Stimulated activated CD8-positive, alpha-beta memory T cell treated with anti-CD3 and anti-CD28 coated beads, Interleukin-15, amount 100 ng/mL, for 1 hour (primary cell): ENCODE measurements around the gene ITPR1.
"Not testable (repeated sequence)": the region's sequence is repeated elsewhere in the genome, so short reads cannot be mapped to it uniquely, and the experiment has no call there.

Source experiments
- DNase-seq: peaks from one replicate; pipeline ENCODE4 v3.0.0-alpha.2; 2020; ENCODE audit warnings: low read depth

The ITPR1 gene

GRCh38 chr3:4571690-4572334 lies 78.7 kb downstream of the ITPR1 start:
- no peak for DNase-seq

- DNase-seq = no peak
Observed at GRCh38 chr3:4573153-4573552, 80.0 kb downstream of the ITPR1 start.

DNA sequence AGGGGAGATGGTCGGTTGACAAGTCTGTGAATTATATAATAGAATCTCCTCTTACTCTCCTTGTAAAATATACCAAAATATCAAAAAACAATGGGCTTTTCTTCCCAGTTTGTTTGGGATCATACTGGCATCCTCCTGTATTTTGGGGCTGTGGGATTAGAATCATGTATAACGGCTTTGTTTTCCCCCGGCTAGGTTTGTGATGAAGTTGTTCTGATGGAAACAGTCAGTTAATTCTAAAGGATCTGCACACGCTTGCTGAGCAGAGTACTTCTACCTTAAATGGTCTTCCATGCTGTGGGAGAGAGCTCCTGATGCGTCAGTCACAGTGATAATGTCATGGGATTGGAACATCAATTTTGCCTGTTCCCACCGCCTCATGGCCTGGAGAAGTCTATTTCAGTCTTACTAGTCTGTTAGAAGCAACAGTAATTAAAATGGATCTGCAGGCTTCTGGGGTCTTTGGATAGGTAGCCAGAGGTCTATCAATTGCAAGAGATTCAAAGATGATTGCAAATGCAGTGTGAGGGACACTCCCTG lies 81.3 kb downstream of the ITPR1 start:
- no peak for DNase-seq

DNA sequence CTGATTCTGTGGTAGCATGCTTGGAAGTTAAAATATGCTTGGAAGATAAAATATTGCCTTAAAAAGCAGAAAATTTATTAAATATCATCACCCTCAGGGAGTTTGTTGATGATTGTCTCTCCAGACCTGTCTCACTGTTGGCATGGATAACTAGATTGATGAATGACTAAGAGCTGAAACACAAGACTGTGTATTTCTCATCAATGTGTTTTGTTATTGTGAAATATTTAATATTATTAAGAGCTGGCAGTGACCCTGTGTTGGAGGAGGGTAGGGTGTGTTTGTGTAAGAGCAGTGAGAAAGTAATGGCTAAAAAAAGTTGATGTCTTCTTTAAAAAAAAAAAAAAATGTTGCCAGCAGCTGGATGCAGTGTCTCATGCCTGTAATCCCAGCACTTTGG lies 82.2 kb downstream of the ITPR1 start:
- no peak for DNase-seq

GRCh38 chr3:4577721-4578120 lies 84.6 kb downstream of the ITPR1 start:
- DNase-seq = no peak

DNA sequence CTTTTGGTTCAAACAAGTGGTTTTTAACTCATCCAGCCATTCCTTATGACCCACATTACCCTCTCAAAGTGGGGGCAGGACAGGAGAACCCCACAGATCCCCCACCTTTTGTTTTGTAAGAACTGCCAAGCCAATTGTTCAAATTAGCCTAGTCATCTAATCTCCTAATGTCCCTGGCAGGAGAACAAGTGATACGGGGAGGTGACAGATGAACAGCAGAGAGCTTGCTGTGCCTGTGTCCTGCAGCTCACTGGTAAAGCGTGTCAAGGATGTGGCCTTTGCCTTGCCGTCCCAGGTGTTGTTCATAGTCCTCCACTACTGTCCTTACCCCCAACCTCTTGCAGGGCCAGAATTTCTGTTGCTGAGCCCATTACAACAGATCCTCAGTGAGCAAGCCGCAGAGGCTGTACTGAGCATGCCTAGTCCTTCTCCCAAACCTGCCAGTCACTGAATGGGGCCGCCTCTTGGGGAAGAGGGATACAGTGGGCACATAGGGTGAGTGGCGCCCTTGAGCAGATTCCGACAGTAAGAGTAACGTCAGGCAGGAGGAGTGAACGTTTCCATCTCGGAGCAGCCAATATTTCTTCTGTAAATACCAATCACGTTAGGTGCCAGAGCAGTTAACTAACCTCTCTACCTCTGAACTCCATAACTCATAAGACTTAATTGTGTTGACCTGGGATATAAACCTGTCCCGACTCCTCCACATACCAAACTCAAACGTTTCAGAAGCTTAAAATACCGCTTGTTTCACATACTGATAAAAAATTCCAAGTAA lies 87.4 kb downstream of the ITPR1 start:
- DNase-seq = no peak

DNA sequence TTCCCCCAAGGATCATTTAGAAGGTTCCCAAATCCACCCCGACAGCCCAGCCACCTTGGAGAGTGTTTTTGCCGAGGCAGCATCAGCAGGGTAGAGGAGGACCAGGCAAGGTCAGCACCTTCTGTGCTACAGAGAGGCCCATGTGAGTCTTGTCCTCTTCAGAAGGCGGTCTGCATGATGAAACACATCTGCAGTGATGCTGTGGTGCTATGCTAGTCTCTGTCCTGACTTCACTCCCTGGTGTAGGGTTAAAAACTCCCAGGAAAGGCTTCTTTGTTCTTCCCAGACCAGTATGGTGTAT lies 87.9 kb downstream of the ITPR1 start:
- no peak for DNase-seq

- DNase-seq = no peak
Observed at GRCh38 chr3:4581498-4581897, 88.3 kb downstream of the ITPR1 start.

GRCh38 chr3:4581920-4582611 lies 88.9 kb downstream of the ITPR1 start:
- no peak for DNase-seq

DNA sequence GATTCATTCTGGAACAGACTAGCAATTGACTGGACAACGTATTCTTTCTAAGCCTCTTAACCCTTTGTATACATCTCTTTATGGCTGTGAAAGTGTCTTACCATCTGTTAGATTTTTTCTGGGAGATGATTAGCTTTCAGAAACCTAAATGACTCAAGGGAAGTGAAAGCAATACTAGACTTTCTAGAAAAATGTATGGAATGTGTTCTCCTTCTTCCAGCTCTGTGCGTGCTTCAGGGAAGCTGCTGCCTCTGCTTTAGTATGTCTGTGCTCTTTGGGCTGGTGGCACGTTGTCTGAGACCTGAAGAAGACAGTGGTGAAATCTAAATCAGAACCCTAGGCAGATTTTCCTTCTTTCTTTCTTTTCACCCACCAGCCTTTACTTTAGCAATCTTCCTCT lies 89.5 kb downstream of the ITPR1 start:
- no peak for DNase-seq

GRCh38 chr3:4583416-4583815 lies 90.3 kb downstream of the ITPR1 start:
- DNase-seq = no peak

DNA sequence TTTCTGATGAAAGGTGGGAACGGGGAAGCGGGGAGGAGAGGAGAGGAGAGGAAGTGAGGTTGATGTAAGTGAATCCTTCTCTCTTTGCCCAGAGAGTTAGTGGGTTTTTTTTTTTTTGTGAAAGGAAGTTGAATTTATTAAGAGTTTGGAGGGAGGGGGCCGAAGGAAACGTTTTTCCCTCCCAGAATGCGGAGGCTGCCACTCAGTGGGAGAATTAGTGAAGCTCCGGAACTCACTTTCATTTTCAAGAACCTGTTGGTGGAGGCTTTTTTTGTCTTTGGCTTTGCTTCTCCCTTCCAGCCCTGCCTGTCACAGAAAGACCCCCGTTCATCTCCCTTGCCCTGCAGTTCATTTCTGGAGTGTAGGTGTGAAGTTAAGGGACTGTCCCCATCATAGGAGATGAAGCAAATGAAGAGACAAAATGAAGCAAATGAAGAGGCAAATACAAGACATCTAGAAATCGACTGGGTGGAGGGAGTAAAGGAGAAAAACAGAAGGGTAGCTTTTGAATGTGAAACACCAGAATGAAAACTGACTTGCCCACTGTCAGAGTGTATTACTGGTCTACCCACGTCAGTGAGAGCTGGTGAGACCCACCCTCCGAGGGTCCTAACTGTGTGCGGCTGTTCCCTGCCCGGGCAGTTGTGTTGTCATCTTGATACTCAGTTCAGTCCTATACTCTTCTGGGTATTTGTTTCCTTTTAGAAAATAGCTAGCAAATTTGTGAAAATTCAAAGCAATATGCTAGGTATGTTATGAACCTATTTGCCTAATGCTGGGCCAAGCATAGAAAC lies 91.5 kb downstream of the ITPR1 start:
- DNase-seq = no peak

DNA sequence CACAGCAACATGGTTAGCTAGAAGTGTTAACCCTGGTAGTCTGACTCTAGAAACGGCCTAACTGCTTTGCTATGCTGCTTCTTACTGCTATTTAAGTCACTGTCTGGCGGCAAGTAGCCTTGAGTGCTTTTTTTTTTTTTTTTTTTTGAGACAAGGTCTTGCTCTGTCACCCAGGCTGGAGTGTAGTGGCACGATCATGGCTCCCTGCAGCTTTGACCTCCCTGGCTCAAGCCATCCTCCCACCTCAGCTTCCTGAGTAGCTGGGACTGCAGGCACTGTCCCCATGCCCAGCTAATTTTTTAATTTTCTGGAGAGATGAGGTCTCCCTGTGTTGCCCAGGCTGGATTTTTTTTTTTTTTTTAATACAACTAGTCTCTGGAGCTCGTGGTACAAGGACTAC lies 93.2 kb downstream of the ITPR1 start:
- no peak for DNase-seq

GRCh38 chr3:4587061-4587837 lies 94.1 kb downstream of the ITPR1 start:
- DNase-seq = no peak

- no peak for DNase-seq
Observed at GRCh38 chr3:4587838-4588105, 94.6 kb downstream of the ITPR1 start.

DNA sequence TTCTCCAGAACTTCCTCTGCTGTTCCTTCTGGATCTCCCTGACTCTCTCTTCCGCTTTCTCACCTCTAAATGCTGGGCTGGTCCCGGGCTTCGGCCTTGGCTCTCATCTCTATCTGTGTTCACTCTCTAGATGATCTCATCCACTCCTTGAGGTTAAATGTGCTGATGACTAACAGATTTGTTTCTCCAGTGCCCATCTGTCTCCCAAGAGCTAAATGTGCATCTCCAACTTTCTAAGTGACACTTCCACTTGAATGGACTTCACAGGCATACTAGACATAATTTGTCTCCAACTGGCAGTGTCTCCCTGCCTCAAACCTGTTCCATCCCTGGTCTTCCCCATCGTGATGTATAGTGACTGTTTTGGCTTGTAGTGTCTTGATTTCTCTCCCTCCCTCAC lies 95.3 kb downstream of the ITPR1 start:
- no peak for DNase-seq

DNA sequence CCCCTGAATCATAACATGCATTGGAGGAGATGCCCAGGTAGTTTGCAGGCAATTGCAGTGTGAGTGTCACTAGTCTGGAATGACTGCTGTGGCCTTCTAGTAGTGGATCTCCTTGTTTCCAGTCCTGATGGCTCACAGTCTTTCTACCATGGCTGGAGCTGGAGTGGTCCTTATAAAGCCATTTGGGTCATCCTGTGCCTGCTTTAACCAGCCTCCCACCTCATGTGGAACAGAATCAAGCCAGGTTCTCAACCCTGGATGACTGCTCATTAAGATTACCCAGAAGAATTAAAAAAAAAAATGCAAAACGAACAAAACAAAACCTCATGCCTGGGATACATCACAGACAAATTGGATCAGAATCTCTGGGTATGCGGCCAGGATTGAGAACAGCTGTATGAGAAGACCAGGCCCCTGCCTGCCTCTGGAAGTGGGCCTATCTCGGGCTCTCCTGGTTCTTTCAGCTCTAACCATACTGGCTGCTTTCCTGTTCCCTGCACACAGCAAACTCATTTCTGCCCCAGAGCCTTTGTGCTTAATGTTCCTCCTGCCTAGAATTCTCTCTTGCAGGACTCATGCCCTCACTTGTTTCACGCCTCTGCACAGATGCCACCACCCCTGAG lies 96.4 kb downstream of the ITPR1 start:
- no peak for DNase-seq

- DNase-seq = not testable (repeated sequence)
Observed at GRCh38 chr3:4590849-4591248, 97.7 kb downstream of the ITPR1 start.

- DNase-seq = no peak
Observed at GRCh38 chr3:4591669-4592068, 98.5 kb downstream of the ITPR1 start.

DNA sequence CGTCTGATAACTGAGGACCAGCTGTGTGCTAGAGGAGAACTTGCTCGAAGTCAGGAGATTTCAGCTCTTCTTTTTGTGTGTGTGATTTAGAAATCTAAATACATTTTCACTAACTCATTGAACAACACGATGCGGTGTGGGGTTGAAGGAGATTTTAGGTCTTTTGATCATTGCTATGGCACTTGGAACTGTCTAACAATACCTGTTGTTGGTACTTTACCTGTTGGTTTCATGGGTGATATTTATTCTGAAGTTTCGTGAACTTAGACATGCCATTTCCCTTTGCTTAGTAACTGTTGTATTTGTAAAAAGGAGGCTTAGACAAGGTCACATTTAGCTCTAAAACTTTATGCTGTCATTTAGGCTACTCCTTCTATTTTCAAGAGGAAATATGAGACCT lies 99.9 kb downstream of the ITPR1 start:
- DNase-seq = no peak

GRCh38 chr3:4595710-4596113 lies 102.6 kb downstream of the ITPR1 start:
- DNase-seq = no peak
